ENCODE results near the gene TFB1M.
"Not testable (repeated sequence)": the region's sequence is repeated elsewhere in the genome, so short reads cannot be mapped to it uniquely, and the experiment has no call there.

Gene TFB1M

DNA sequence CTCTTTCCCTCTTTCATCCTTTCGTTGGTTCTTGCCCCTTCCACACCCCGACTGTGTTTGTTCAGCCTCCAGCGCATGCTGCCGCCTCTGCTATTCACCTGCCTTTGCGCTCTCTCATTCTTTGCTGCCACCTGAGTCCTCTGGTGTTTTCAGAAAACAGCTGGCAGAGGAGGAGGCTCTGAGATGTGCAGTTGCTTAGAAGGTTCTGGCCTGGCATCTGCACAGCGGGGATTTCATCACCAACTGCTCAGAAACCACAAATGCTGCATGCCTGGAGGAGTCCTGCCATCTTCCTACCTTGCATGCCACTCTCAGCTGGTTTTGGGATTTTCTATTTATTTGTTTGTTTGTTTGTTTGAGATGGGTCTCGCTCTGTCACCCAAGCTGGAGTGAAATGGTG, 89.7 kb downstream of the TFB1M start:
- Mint-ChIP-seq H3K4me3 (no peak overlapping the region), H3K4me1 (no peaks in the 10 kb centered on the region), H3K9me3 (no peaks in the 10 kb centered on the region), H3K36me3 (ENCODE audit: low read depth) (peaks cover 8% of the 10 kb centered on the region), H3K27ac (no peak overlapping the region), H3K27me3 (ENCODE audit: low read depth) (peaks cover 3% of the 10 kb centered on the region)
- TF ChIP-seq CTCF (IDR thresholded peaks at IDR 0.05; ENCODE audit: unreplicated experiment in 3 of 3), result no peak

DNA sequence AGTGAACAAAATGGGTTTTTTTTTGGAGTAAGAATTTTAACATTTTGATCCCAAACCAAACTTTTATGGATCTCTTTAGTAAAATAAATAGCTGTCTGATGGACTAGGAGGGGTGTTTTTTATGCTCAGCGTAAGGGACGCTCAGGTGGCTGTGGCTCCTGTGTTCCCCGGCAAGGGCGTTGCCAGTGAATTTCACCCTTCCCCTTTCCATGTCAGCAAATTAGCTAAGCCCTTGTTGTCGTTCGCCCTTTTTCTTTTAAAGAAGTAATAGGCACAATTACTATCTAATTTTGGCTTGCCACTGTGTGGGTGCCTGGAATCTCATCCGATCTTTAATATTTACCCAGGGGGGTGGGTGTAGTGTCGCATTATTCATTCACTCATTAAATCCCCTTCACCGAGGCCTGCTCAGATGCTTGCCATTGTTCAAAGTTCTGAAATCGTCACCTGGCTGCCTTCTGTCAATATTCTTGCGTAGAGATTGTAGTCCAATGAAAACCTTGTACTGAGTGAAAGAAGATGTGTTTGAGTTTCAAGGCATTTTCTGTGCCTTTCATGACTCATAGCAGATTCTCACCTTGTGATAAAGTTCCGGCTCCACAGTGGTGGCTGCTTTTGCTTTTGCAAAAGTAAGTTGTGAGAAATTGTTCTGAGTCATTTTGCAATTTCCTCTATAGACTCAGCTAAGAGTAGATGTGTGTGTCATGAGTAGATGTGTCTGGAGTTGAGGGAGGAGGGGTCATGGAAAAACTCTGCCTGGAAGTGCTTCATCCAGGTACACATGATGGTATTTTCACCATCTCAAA, 90.4 kb downstream of the TFB1M start:
- Mint-ChIP-seq H3K4me3 (no peak overlapping the region), H3K9me3 (no peaks in the 10 kb centered on the region), H3K4me1 (no peaks in the 10 kb centered on the region), H3K27me3 (ENCODE audit: low read depth) (peaks cover 3% of the 10 kb centered on the region), H3K27ac (no peak overlapping the region), H3K36me3 (ENCODE audit: low read depth) (peaks cover 10% of the 10 kb centered on the region)
- no peak for TF ChIP-seq CTCF (IDR thresholded peaks at IDR 0.05; ENCODE audit: unreplicated experiment in 3 of 3)

GRCh38 chr6:155222506-155222905, 91.8 kb downstream of the TFB1M start:
- Mint-ChIP-seq H3K4me1 (no peaks in the 10 kb centered on the region), H3K4me3 (no peak overlapping the region), H3K27ac (no peak overlapping the region), H3K36me3 (ENCODE audit: low read depth) (peaks cover 10% of the 10 kb centered on the region), H3K27me3 (ENCODE audit: low read depth) (no peaks in the 10 kb centered on the region), H3K9me3 (no peaks in the 10 kb centered on the region)
- TF ChIP-seq CTCF (IDR thresholded peaks at IDR 0.05; ENCODE audit: unreplicated experiment in 3 of 3), result no peak

DNA sequence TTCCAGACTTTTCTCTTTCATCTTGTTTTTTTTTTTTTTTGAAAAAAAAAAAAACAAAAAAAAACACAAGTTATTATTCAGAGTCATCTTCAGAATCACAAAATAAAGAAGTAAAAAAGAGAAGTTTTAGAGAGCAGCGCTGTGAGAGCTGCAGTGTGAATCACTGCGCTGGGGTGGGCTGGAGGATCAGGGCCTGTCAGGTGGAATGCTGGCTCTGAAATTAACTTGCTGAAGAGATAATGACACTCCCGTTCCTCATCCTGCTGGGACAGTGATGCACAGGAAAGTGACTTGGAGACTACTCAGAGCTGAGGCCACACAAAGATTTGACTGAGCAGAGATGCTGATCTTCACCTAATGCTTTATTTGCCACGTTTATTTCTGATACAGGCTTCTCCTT, 93.2 kb downstream of the TFB1M start:
- no peaks in the 10 kb centered on the region for H3K4me1 Mint-ChIP-seq
- peaks cover 7% of the 10 kb centered on the region for H3K36me3 Mint-ChIP-seq (ENCODE audit: low read depth)
- peak overlapping the region in 1 of 3 experiments; percentile 51 for H3K27ac Mint-ChIP-seq
- TF ChIP-seq CTCF (IDR thresholded peaks at IDR 0.05; ENCODE audit: unreplicated experiment in 3 of 3), result no peak
- no peaks in the 10 kb centered on the region for H3K27me3 Mint-ChIP-seq (ENCODE audit: low read depth)
- H3K4me3 Mint-ChIP-seq, result no peak overlapping the region
- no peaks in the 10 kb centered on the region for H3K9me3 Mint-ChIP-seq

GRCh38 chr6:155219858-155220301, 94.4 kb downstream of the TFB1M start:
- Mint-ChIP-seq H3K27me3 (ENCODE audit: low read depth) (no peaks in the 10 kb centered on the region), H3K36me3 (ENCODE audit: low read depth) (peaks cover 7% of the 10 kb centered on the region), H3K4me1 (no peaks in the 10 kb centered on the region), H3K9me3 (no peaks in the 10 kb centered on the region), H3K4me3 (no peak overlapping the region), H3K27ac (no peak overlapping the region)
- TF ChIP-seq CTCF (IDR thresholded peaks at IDR 0.05; ENCODE audit: unreplicated experiment in 3 of 3), result no peak

DNA sequence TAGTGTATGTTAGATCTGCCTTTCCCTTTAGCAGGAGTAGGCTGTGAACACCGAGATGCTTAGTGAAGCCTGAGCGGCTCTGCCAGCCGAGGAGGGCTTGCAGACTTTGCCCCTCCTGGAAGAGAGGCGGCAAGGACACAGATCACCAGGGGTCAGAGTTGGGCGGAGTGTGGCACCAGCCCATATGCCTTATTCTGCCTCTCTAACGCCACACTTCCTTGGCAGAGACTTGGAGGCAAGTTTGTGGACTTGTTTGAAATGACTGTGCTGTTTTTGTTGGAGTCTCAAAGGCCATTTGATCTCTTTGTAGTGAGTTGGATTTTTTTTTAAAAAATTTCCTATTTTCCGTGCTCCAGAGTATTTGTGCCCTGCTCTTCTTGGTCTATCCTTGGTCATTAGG, 95.0 kb downstream of the TFB1M start:
- Mint-ChIP-seq H3K4me1 (no peaks in the 10 kb centered on the region), H3K27me3 (ENCODE audit: low read depth) (no peaks in the 10 kb centered on the region), H3K9me3 (no peaks in the 10 kb centered on the region), H3K4me3 (no peak overlapping the region), H3K36me3 (ENCODE audit: low read depth) (peaks cover 10% of the 10 kb centered on the region), H3K27ac (no peak overlapping the region)
- no peak for TF ChIP-seq CTCF (IDR thresholded peaks at IDR 0.05; ENCODE audit: unreplicated experiment in 3 of 3)

- H3K9me3 Mint-ChIP-seq; H3K27me3 Mint-ChIP-seq (ENCODE audit: low read depth); H3K4me3 Mint-ChIP-seq; H3K27ac Mint-ChIP-seq; H3K4me1 Mint-ChIP-seq: not testable (repeated sequence)
- H3K36me3 Mint-ChIP-seq (ENCODE audit: low read depth), result peaks cover 10% of the 10 kb centered on the region
Measured at GRCh38 chr6:155218711-155219110, 95.6 kb downstream of the TFB1M start.

Data from nephron (organoid).